Endothelial cell of umbilical vein (primary cell): ENCODE results near the gene LAD1. TPM values are rescaled to one million over a fixed set of nuclear protein-coding genes. Genes with fewer than 3 reads are reported as not detected.

Source experiments
- BruUV-seq: library from RNA; stranded (reverse); fragments of 400-500 nt; replicated peaks from 2 replicates; lab custom pipeline; 2021; lab: Mats Ljungman, UMichigan
- CTCF ChIA-PET: fragments of 300-600, 350-600 bp; sonication (Branson Sonifier 250); formaldehyde crosslinking; loops from one replicate; lab custom pipeline; 2021; ENCODE audit warnings: antibody characterized with exemption, inconsistent platforms; lab: Charles Lee
- POLR2A ChIA-PET: fragments of 300-600, 350-600 bp; sonication (Branson Sonifier 250); formaldehyde crosslinking; loops from one replicate; lab custom pipeline; 2021; ENCODE audit warnings: antibody characterized with exemption, inconsistent platforms; lab: Charles Lee
- DNase-seq: peaks from one replicate; pipeline ENCODE4 v3.0.0-alpha.2; 2011; ENCODE audit warnings: low read depth, low spot score
- FAIRE-seq: peaks from 2 replicates; lab custom pipeline; 2011; peaks lifted over from hg19 to GRCh38; lab: Jason Lieb, UNC
- H2AFZ ChIP-seq: 2 replicates; pipeline ENCODE4 v1.6.0; 2012; ENCODE audit warnings: low read depth, low read length, control low read depth, inconsistent platforms
- H3K27ac ChIP-seq: 2 replicates; pipeline ENCODE4 v1.5.1; 2011; ENCODE audit warnings: low read depth, mild to moderate bottlenecking, control low read depth, low read length, moderate library complexity; ENCODE audit not compliant: insufficient read depth
- H3K27me3 ChIP-seq, 2 experiments: 2 replicates each; pipeline versions ENCODE4 v1.6.0 to v1.6.1; 2011; ENCODE audit warnings: low read length in 2 of 2, mixed read lengths in 1 of 2; ENCODE audit not compliant: control insufficient read depth in 2 of 2, insufficient read depth in 2 of 2
- H3K36me3 ChIP-seq, 2 experiments: 2 replicates in 1 of 2; 3 replicates in 1 of 2; pipeline ENCODE4 v1.5.1; 2011; ENCODE audit warnings: low read length in 2 of 2, mild to moderate bottlenecking in 1 of 2, moderate library complexity in 1 of 2; ENCODE audit not compliant: control insufficient read depth in 2 of 2, insufficient read depth in 2 of 2; ENCODE audit errors: extremely low read depth in 1 of 2
- H3K4me1 ChIP-seq: 3 replicates; pipeline ENCODE4 v1.5.1; 2011; ENCODE audit warnings: mild to moderate bottlenecking, low read length; ENCODE audit not compliant: control insufficient read depth, insufficient read depth; ENCODE audit errors: extremely low read depth
- H3K4me2 ChIP-seq: 2 replicates; pipeline ENCODE4 v1.6.1; 2011; ENCODE audit warnings: low read length, control low read depth, mixed read lengths; ENCODE audit not compliant: insufficient read depth
- H3K4me3 ChIP-seq, 3 experiments: fragments of 200-600 bp in 1 of 3; sonication (generic), shearing (Covaris generic) in 1 of 3; replicated peaks in 1 of 3; 2 replicates each; pipeline ENCODE4 v1.5.1; 2011 to 2016; ENCODE audit warnings: control low read depth in 3 of 3, low read length in 3 of 3, mild to moderate bottlenecking in 2 of 3, inconsistent platforms in 1 of 3, low read depth in 1 of 3, moderate library complexity in 1 of 3; ENCODE audit not compliant: insufficient read depth in 1 of 3
- H3K79me2 ChIP-seq: 2 replicates; pipeline ENCODE4 v1.6.0; 2012; ENCODE audit warnings: low read length, inconsistent platforms; ENCODE audit not compliant: control insufficient read depth, insufficient read depth
- H3K9ac ChIP-seq: replicated peaks from 2 replicates; pipeline ENCODE3; 2011; ENCODE audit warnings: low read length, control low read depth; ENCODE audit not compliant: insufficient read depth; ENCODE audit errors: extremely low read depth
- H3K9me1 ChIP-seq: replicated peaks from 3 replicates; pipeline ENCODE4 v1.6.0; 2011; ENCODE audit warnings: mild to moderate bottlenecking, low read length; ENCODE audit not compliant: control insufficient read depth, insufficient read depth; ENCODE audit errors: extremely low read depth
- H3K9me3 ChIP-seq: replicated peaks from 2 replicates; pipeline ENCODE4 v1.5.1; 2012; ENCODE audit warnings: low read length, inconsistent platforms; ENCODE audit not compliant: control insufficient read depth, insufficient read depth
- H4K20me1 ChIP-seq: replicated peaks from 2 replicates; pipeline ENCODE3; 2011; ENCODE audit warnings: mild to moderate bottlenecking, low read length; ENCODE audit not compliant: control insufficient read depth, insufficient read depth; ENCODE audit errors: extremely low read depth
- CTCF ChIP-seq, 2 donors: IDR thresholded peaks; 1 replicate in 1 of 2; 2 replicates in 1 of 2; pipeline ENCODE4 v1.5.1; 2011; ENCODE audit warnings: low read length in 2 of 2, mild to moderate bottlenecking in 2 of 2, moderate library complexity in 2 of 2, control low read depth in 1 of 2, inconsistent platforms in 1 of 2, low read depth in 1 of 2; ENCODE audit not compliant: insufficient read depth in 1 of 2; ENCODE audit errors: extremely low read depth in 1 of 2
- EZH2 ChIP-seq: IDR thresholded peaks from 2 replicates; pipeline ENCODE4 v1.6.1; 2012; ENCODE audit warnings: borderline replicate concordance, low read depth, mild to moderate bottlenecking, moderate library complexity, low read length, inconsistent platforms; ENCODE audit not compliant: severe bottlenecking
- FOS ChIP-seq: IDR thresholded peaks from 2 replicates; pipeline ENCODE4 v1.6.1; 2011; ENCODE audit warnings: mild to moderate bottlenecking, low read length, moderate library complexity, borderline replicate concordance; ENCODE audit not compliant: insufficient read depth
- GATA2 ChIP-seq: IDR thresholded peaks from 2 replicates; pipeline ENCODE4 v1.7.0; 2011; ENCODE audit warnings: low read depth, mild to moderate bottlenecking, moderate library complexity, mixed read lengths, low read length; ENCODE audit not compliant: insufficient read length, insufficient read depth
- JUN ChIP-seq: IDR thresholded peaks from 2 replicates; pipeline ENCODE4 v1.6.1; 2011; ENCODE audit warnings: borderline replicate concordance, low read depth; ENCODE audit not compliant: insufficient read length, insufficient read depth
- MAX ChIP-seq: IDR thresholded peaks from 2 replicates; pipeline ENCODE4 v1.6.1; 2011; ENCODE audit not compliant: insufficient read depth, insufficient read length
- MYC ChIP-seq: IDR thresholded peaks from one replicate; pipeline ENCODE4 v1.6.1; 2011; ENCODE audit warnings: mild to moderate bottlenecking, low read depth, low read length
- POLR2A ChIP-seq: IDR thresholded peaks from 2 replicates; pipeline ENCODE4 v1.6.1; 2012; ENCODE audit warnings: low read depth, mild to moderate bottlenecking, control low read depth, low read length
- POLR2AphosphoS5 ChIP-seq: IDR thresholded peaks from 2 replicates; pipeline ENCODE4 v1.6.1; 2012; ENCODE audit warnings: low read depth, mild to moderate bottlenecking, control low read depth, low read length, moderate library complexity; ENCODE audit not compliant: insufficient read depth
- dilution Hi-C: fragments of 300-500 bp; cut with MboI; formaldehyde crosslinking; loops from one replicate; pipeline ENCODE4 v1.15.0; 2019; ENCODE audit warnings: low sequenced_read_pairs; ENCODE audit not compliant: extremely low pct_ligation_motif_present
- intact Hi-C: fragments of 100-400 bp; cut with micrococcal nuclease; formaldehyde crosslinking; loops from one replicate; pipeline ENCODE4 v1.10.0; 2022
- polyA plus RNA-seq, 4 experiments: library from polyadenylated mRNA; depleted of rRNA in 3 of 4; stranded (reverse) in 3 of 4; unstranded in 1 of 4; fragments of >200 nt; gene quantifications; 2 replicates each; pipeline versions ENCODE4 v1.2.1 to v1.2.3, GENCODE V29; 2011 to 2012; ENCODE audit warnings: missing spikeins in 1 of 4
- total RNA-seq: library from RNA; stranded (reverse); gene quantifications from 2 replicates; pipeline ENCODE4 v1.2.3, GENCODE V29; 2021

LAD1 gene
- total and polyA plus RNA-seq, 2 donors (not counting 3 experiments of a cell fraction or from before 2014, with no cell fraction given) = not detected

GRCh38 chr1:201341377-201341776 is 57.7 kb downstream of the LAD1 start:
- intact Hi-C loops (no loop called here), dilution Hi-C loops (no loop called here)
- H3K4me3 ChIP-seq = no peak overlapping the region
- DNase-seq = no peak
- FAIRE-seq = no peak
- H3K79me2 ChIP-seq = no peaks in the 10 kb centered on the region
- no peak overlapping the region for H3K9ac ChIP-seq
- POLR2A ChIA-PET = no interaction called here
- no TSS peak for BruUV-seq
- TF ChIP-seq MAX (no peak), POLR2A (no peak), GATA2 (no peak), JUN (no peak), MYC (no peak), CTCF (IDR thresholded peaks at IDR 0.05; ENCODE audit: extremely low read depth in 1 of 2, insufficient read depth in 1 of 2, low read depth in 1 of 2, low read length in 2 of 2) (no peak), EZH2 (no peak), POLR2AphosphoS5 (no peak), FOS (no peak)
- H3K36me3 ChIP-seq = no peaks in the 10 kb centered on the region
- H3K27ac ChIP-seq = no peak overlapping the region
- CTCF ChIA-PET = no interaction called here
- no peaks in the 10 kb centered on the region for H3K4me1 ChIP-seq
- H3K27me3 ChIP-seq = peaks cover 6 to 14% of the 10 kb centered on the region in 2 experiments
- no peaks in the 10 kb centered on the region for H4K20me1 ChIP-seq
- no peak overlapping the region for H2AFZ ChIP-seq
- H3K4me2 ChIP-seq = no peak overlapping the region
- H3K9me3 ChIP-seq = no peaks in the 10 kb centered on the region
- no peaks in the 10 kb centered on the region for H3K9me1 ChIP-seq
